Osteocyte (in vitro differentiated cells): ENCODE results near the gene KMT2B. TPM values are rescaled to one million over a fixed set of nuclear protein-coding genes. Genes with fewer than 3 reads are reported as not detected.
"Not testable (repeated sequence)": the region's sequence is repeated elsewhere in the genome, so short reads cannot be mapped to it uniquely, and the experiment has no call there.

Experiments
- DNase-seq: peaks from one replicate; pipeline ENCODE4 v3.0.0; 2021; ENCODE audit warnings: mixed read lengths; ENCODE audit not compliant: unreplicated experiment; ENCODE audit errors: extremely low spot score
- H3K27ac Mint-ChIP-seq: one replicate; pipeline ENCODE4 v1.8.0; 2021; ENCODE audit warnings: mild to moderate bottlenecking, mixed read lengths; ENCODE audit not compliant: unreplicated experiment
- H3K27me3 Mint-ChIP-seq: one replicate; pipeline ENCODE4 v1.8.0; 2021; ENCODE audit warnings: mixed read lengths; ENCODE audit not compliant: unreplicated experiment
- H3K36me3 Mint-ChIP-seq: one replicate; pipeline ENCODE4 v1.8.0; 2021; ENCODE audit warnings: mixed read lengths; ENCODE audit not compliant: unreplicated experiment
- H3K4me1 Mint-ChIP-seq: one replicate; pipeline ENCODE4 v1.8.0; 2021; ENCODE audit warnings: mixed read lengths; ENCODE audit not compliant: unreplicated experiment
- H3K4me3 Mint-ChIP-seq: one replicate; pipeline ENCODE4 v1.8.0; 2021; ENCODE audit warnings: mild to moderate bottlenecking, moderate library complexity, mixed read lengths; ENCODE audit not compliant: unreplicated experiment
- H3K9me3 Mint-ChIP-seq: one replicate; pipeline ENCODE4 v1.8.0; 2021; ENCODE audit warnings: mixed read lengths; ENCODE audit not compliant: unreplicated experiment
- CTCF ChIP-seq: fragments of 200-600 bp; sonication (generic); IDR thresholded peaks from 2 replicates; pipeline ENCODE4 v1.5.0; 2021; ENCODE audit warnings: antibody characterized with exemption, mild to moderate bottlenecking, moderate library complexity
- total RNA-seq: library from RNA; stranded (reverse); gene quantifications from 2 replicates; pipeline ENCODE4 v1.2.1, GENCODE V29; 2021

KMT2B gene
- total RNA-seq, 1 donor from 2014 or later, result 45.1 TPM

- no peak for TF ChIP-seq CTCF
- no peak for DNase-seq
- H3K27me3 Mint-ChIP-seq, result no peaks in the 10 kb centered on the region
- H3K9me3 Mint-ChIP-seq, result no peaks in the 10 kb centered on the region
- peaks cover 2% of the 10 kb centered on the region for H3K36me3 Mint-ChIP-seq
- H3K4me3 Mint-ChIP-seq, result no peak overlapping the region
- H3K4me1 Mint-ChIP-seq, result no peaks in the 10 kb centered on the region
- no peak overlapping the region for H3K27ac Mint-ChIP-seq
These were observed 50.2 kb downstream of the KMT2B start for GRCh38 chr19:35768082-35768421.

GRCh38 chr19:35772362-35772761 is 54.6 kb downstream of the KMT2B start:
- DNase-seq, H3K36me3 Mint-ChIP-seq, H3K4me3 Mint-ChIP-seq, H3K27me3 Mint-ChIP-seq, H3K9me3 Mint-ChIP-seq, H3K27ac Mint-ChIP-seq: not testable (repeated sequence)
- peaks cover 24% of the 10 kb centered on the region for H3K4me1 Mint-ChIP-seq

- no peak for DNase-seq
- Mint-ChIP-seq H3K36me3 (peaks cover 1% of the 10 kb centered on the region), H3K9me3 (no peaks in the 10 kb centered on the region), H3K27ac (no peak overlapping the region), H3K4me3 (no peak overlapping the region), H3K4me1 (peaks cover 24% of the 10 kb centered on the region), H3K27me3 (no peaks in the 10 kb centered on the region)
- TF ChIP-seq CTCF, result no peak
These were observed 55.4 kb downstream of the KMT2B start for GRCh38 chr19:35773020-35773806.

- DNase-seq, result no peak
- no peaks in the 10 kb centered on the region for H3K36me3 Mint-ChIP-seq
- TF ChIP-seq CTCF, result no peak
- no peaks in the 10 kb centered on the region for H3K27me3 Mint-ChIP-seq
- H3K4me3 Mint-ChIP-seq, result peak overlapping the region; percentile 76
- no peak overlapping the region for H3K27ac Mint-ChIP-seq
- no peaks in the 10 kb centered on the region for H3K9me3 Mint-ChIP-seq
- peaks cover 24% of the 10 kb centered on the region for H3K4me1 Mint-ChIP-seq
These were observed 56.7 kb downstream of the KMT2B start for GRCh38 chr19:35774274-35775045.

- H3K36me3 Mint-ChIP-seq, result peaks cover 2% of the 10 kb centered on the region
- no peak for TF ChIP-seq CTCF
- H3K27me3 Mint-ChIP-seq, result no peaks in the 10 kb centered on the region
- H3K9me3 Mint-ChIP-seq, result no peaks in the 10 kb centered on the region
- peaks cover 24% of the 10 kb centered on the region for H3K4me1 Mint-ChIP-seq
- H3K27ac Mint-ChIP-seq, result no peak overlapping the region
- peak overlapping the region; percentile 76 for H3K4me3 Mint-ChIP-seq
- DNase-seq, result no peak
These were observed 57.2 kb downstream of the KMT2B start for GRCh38 chr19:35775046-35775297.
